Neural cell (in vitro differentiated cells): ENCODE measurements around the gene CAPRIN1. TPM values are rescaled to one million over a fixed set of nuclear protein-coding genes. Genes with fewer than 3 reads are reported as not detected.

Experiments used
- H2AFZ ChIP-seq: fragments of 200-600, 300-800 bp; sonication (generic), shearing (Covaris generic); 2 replicates; pipeline ENCODE4 v1.6.0; 2014; ENCODE audit warnings: low read depth, mild to moderate bottlenecking, antibody characterized with exemption, low read length, moderate library complexity
- H3F3A ChIP-seq: fragments of 200-600 bp; shearing (Covaris generic); 2 replicates; pipeline ENCODE4 v1.6.1; 2016; ENCODE audit warnings: mild to moderate bottlenecking, moderate library complexity, mixed read lengths, antibody characterized with exemption, low read length; ENCODE audit not compliant: insufficient read depth, poor library complexity, severe bottlenecking
- H3K27ac ChIP-seq: fragments of 200-600, 300-800 bp; sonication (generic), shearing (Covaris generic); 2 replicates; pipeline ENCODE4 v1.5.1; 2014; ENCODE audit warnings: mild to moderate bottlenecking, low read length, moderate library complexity
- H3K27me3 ChIP-seq: fragments of 300-800, 200-600 bp; sonication (generic), shearing (Covaris generic); 2 replicates; pipeline ENCODE4 v1.6.0; 2014; ENCODE audit warnings: mild to moderate bottlenecking, low read depth, low read length, moderate library complexity; ENCODE audit not compliant: insufficient read depth
- H3K36me3 ChIP-seq: fragments of 300-800, 200-600 bp; sonication (generic), shearing (Covaris generic); 2 replicates; pipeline ENCODE4 v1.5.1; 2014; ENCODE audit warnings: mild to moderate bottlenecking, antibody characterized with exemption, low read length, moderate library complexity; ENCODE audit not compliant: insufficient read depth
- H3K4me2 ChIP-seq: fragments of 300-800, 200-600 bp; sonication (generic), shearing (Covaris generic); 2 replicates; pipeline ENCODE4 v1.6.0; 2014; ENCODE audit warnings: mild to moderate bottlenecking, low read length
- H3K4me3 ChIP-seq: fragments of 300-800, 200-600 bp; sonication (generic), shearing (Covaris generic); 2 replicates; pipeline ENCODE4 v1.5.1; 2014; ENCODE audit warnings: mild to moderate bottlenecking, low read length, moderate library complexity
- H3K79me2 ChIP-seq: fragments of 200-600 bp; shearing (Covaris generic); replicated peaks from 2 replicates; pipeline ENCODE4 v1.6.0; 2014; ENCODE audit warnings: mild to moderate bottlenecking, low read length, moderate library complexity; ENCODE audit not compliant: insufficient read depth
- H3K9ac ChIP-seq: fragments of 300-800, 200-600 bp; sonication (generic), shearing (Covaris generic); 2 replicates; pipeline ENCODE4 v1.6.1; 2016; ENCODE audit warnings: mild to moderate bottlenecking, low read length, mixed read lengths
- H3K9me2 ChIP-seq: fragments of 200-600 bp; shearing (Covaris generic); 2 replicates; pipeline ENCODE4 v1.6.1; 2016; ENCODE audit warnings: mild to moderate bottlenecking, low read length, mixed read lengths; ENCODE audit not compliant: insufficient read depth
- H3K9me3 ChIP-seq: fragments of 200-600, 300-800 bp; sonication (generic), shearing (Covaris generic); 2 replicates; pipeline ENCODE4 v1.6.1; 2016; ENCODE audit warnings: mild to moderate bottlenecking, mixed run types, low read length, moderate library complexity, mixed read lengths
- H4K20me1 ChIP-seq: fragments of 200-600 bp; shearing (Covaris generic); 2 replicates; pipeline ENCODE4 v1.6.1; 2016; ENCODE audit warnings: mild to moderate bottlenecking, mixed run types; ENCODE audit not compliant: insufficient read depth
- EP300 ChIP-seq: fragments of 450-650 bp; conservative IDR thresholded peaks from 2 replicates; pipeline ENCODE4 v1.6.1; 2014; ENCODE audit warnings: antibody characterized with exemption, mild to moderate bottlenecking, moderate library complexity; ENCODE audit not compliant: poor library complexity, severe bottlenecking
- EZH2 ChIP-seq: fragments of 200-600, 300-800 bp; shearing (Covaris generic), sonication (generic); IDR thresholded peaks from 2 replicates; pipeline ENCODE4 v1.6.1; 2014; ENCODE audit warnings: antibody characterized with exemption, low read length, borderline replicate concordance, mild to moderate bottlenecking; ENCODE audit not compliant: insufficient read depth, poor library complexity, severe bottlenecking
- MXI1 ChIP-seq: fragments of 450-650 bp; conservative IDR thresholded peaks from 2 replicates; pipeline ENCODE4 v1.6.1; 2014; ENCODE audit warnings: antibody characterized with exemption, mild to moderate bottlenecking; ENCODE audit not compliant: poor library complexity, severe bottlenecking
- POLR2AphosphoS5 ChIP-seq: IDR thresholded peaks from 2 replicates; pipeline ENCODE4 v1.6.1; 2012
- RAD21 ChIP-seq: fragments of 450-650 bp; conservative IDR thresholded peaks from 2 replicates; pipeline ENCODE4 v1.6.1; 2014; ENCODE audit warnings: antibody characterized with exemption, mild to moderate bottlenecking, moderate library complexity
- SMC3 ChIP-seq: fragments of 450-650 bp; conservative IDR thresholded peaks from 2 replicates; pipeline ENCODE4 v1.6.1; 2014; ENCODE audit warnings: antibody characterized with exemption, mild to moderate bottlenecking, moderate library complexity; ENCODE audit not compliant: poor library complexity
- TAF1 ChIP-seq: IDR thresholded peaks from 2 replicates; pipeline ENCODE4 v1.6.1; 2012; ENCODE audit warnings: low read depth
- polyA plus RNA-seq: library from polyadenylated mRNA; depleted of rRNA; stranded (reverse); fragments of >200 nt; gene quantifications from 2 replicates; pipeline ENCODE4 v1.2.3, GENCODE V29; 2014
- TF ChIP-seq, protein P1 (sequence below): IDR thresholded peaks from 2 replicates; pipeline ENCODE4 v1.6.1; 2012; ENCODE audit warnings: borderline replicate concordance
- TF ChIP-seq, protein P2 (sequence below): fragments of 450-650 bp; IDR thresholded peaks from 2 replicates; pipeline ENCODE4 v1.5.1; 2014; ENCODE audit warnings: antibody characterized with exemption, mild to moderate bottlenecking, moderate library complexity; ENCODE audit not compliant: poor library complexity, severe bottlenecking

CAPRIN1 gene
- polyA plus RNA-seq, 1 donor from 2014 or later: 256 TPM

DNA sequence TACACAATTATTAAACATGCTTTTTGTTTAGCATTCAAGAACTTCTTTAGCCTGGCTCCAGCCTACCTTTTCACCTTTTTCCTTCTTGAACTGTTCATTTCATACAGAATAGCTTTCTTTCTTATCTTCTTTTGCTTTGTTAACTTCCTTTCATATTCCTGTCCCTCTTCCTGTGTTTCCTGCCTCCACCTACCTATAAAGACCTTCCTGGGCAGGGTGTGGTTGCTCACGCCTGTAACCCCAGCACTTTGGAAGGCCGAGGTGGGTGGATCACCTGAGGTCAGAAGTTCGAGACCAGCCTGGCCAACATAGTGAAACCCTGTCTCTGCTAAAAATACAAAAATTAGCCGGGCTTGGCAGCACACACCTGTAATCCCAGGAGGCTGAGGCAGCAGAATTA, 22.9 kb downstream of the CAPRIN1 start:
- Histone ChIP-seq H3K79me2 (peaks cover 70% of the 10 kb centered on the region), H3K4me2 (no peak overlapping the region), H4K20me1 (peaks cover 37% of the 10 kb centered on the region), H2AFZ (no peak overlapping the region), H3K36me3 (peaks cover 25% of the 10 kb centered on the region), H3K9ac (no peak overlapping the region), H3F3A (no peaks in the 10 kb centered on the region), H3K27me3 (no peaks in the 10 kb centered on the region), H3K9me3 (no peaks in the 10 kb centered on the region), H3K9me2 (no peaks in the 10 kb centered on the region), H3K4me3 (no peak overlapping the region), H3K27ac (no peak overlapping the region)
- TF ChIP-seq POLR2AphosphoS5 (no peak), RAD21 (no peak), TAF1 (no peak), EZH2 (no peak), EP300 (no peak), SMC3 (no peak), MXI1 (no peak)
- TF ChIP-seq, protein P1, sequence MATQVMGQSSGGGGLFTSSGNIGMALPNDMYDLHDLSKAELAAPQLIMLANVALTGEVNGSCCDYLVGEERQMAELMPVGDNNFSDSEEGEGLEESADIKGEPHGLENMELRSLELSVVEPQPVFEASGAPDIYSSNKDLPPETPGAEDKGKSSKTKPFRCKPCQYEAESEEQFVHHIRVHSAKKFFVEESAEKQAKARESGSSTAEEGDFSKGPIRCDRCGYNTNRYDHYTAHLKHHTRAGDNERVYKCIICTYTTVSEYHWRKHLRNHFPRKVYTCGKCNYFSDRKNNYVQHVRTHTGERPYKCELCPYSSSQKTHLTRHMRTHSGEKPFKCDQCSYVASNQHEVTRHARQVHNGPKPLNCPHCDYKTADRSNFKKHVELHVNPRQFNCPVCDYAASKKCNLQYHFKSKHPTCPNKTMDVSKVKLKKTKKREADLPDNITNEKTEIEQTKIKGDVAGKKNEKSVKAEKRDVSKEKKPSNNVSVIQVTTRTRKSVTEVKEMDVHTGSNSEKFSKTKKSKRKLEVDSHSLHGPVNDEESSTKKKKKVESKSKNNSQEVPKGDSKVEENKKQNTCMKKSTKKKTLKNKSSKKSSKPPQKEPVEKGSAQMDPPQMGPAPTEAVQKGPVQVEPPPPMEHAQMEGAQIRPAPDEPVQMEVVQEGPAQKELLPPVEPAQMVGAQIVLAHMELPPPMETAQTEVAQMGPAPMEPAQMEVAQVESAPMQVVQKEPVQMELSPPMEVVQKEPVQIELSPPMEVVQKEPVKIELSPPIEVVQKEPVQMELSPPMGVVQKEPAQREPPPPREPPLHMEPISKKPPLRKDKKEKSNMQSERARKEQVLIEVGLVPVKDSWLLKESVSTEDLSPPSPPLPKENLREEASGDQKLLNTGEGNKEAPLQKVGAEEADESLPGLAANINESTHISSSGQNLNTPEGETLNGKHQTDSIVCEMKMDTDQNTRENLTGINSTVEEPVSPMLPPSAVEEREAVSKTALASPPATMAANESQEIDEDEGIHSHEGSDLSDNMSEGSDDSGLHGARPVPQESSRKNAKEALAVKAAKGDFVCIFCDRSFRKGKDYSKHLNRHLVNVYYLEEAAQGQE: no peak
- TF ChIP-seq, protein P2, sequence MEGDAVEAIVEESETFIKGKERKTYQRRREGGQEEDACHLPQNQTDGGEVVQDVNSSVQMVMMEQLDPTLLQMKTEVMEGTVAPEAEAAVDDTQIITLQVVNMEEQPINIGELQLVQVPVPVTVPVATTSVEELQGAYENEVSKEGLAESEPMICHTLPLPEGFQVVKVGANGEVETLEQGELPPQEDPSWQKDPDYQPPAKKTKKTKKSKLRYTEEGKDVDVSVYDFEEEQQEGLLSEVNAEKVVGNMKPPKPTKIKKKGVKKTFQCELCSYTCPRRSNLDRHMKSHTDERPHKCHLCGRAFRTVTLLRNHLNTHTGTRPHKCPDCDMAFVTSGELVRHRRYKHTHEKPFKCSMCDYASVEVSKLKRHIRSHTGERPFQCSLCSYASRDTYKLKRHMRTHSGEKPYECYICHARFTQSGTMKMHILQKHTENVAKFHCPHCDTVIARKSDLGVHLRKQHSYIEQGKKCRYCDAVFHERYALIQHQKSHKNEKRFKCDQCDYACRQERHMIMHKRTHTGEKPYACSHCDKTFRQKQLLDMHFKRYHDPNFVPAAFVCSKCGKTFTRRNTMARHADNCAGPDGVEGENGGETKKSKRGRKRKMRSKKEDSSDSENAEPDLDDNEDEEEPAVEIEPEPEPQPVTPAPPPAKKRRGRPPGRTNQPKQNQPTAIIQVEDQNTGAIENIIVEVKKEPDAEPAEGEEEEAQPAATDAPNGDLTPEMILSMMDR: no peak

- TF ChIP-seq POLR2AphosphoS5 (no peak), MXI1 (no peak), RAD21 (no peak), SMC3 (no peak), EZH2 (no peak), EP300 (no peak), TAF1 (no peak)
- TF ChIP-seq, protein P1: no peak
- TF ChIP-seq, protein P2: no peak
- Histone ChIP-seq H3K4me3 (no peak overlapping the region), H3K79me2 (peaks cover 64% of the 10 kb centered on the region), H3K27me3 (no peaks in the 10 kb centered on the region), H3K27ac (no peak overlapping the region), H4K20me1 (peaks cover 33% of the 10 kb centered on the region), H3K9ac (no peak overlapping the region), H2AFZ (no peak overlapping the region), H3K9me3 (no peaks in the 10 kb centered on the region), H3K4me2 (no peak overlapping the region), H3K36me3 (peaks cover 25% of the 10 kb centered on the region), H3K9me2 (no peaks in the 10 kb centered on the region), H3F3A (no peaks in the 10 kb centered on the region)
These were observed 23.8 kb downstream of the CAPRIN1 start for GRCh38 chr11:34075178-34075820.
